A673 (cell line): ENCODE data around the gene MMADHC. TPM values are rescaled to one million over a fixed set of nuclear protein-coding genes. Genes with fewer than 3 reads are reported as not detected.

Source experiments
- BruUV-seq: library from RNA; stranded (reverse); fragments of 400-500 nt; replicated peaks from 2 replicates; lab custom pipeline; 2021; lab: Mats Ljungman, UMichigan
- CTCF ChIA-PET: fragments of 300-600 bp; sonication (Branson Sonifier 250); formaldehyde crosslinking; loops from one replicate; lab custom pipeline; 2022; ENCODE audit warnings: antibody characterized with exemption; lab: Charles Lee
- POLR2A ChIA-PET: fragments of 300-600 bp; sonication (Branson Sonifier 250); formaldehyde crosslinking; loops from one replicate; lab custom pipeline; 2022; ENCODE audit warnings: antibody characterized with exemption; ENCODE audit not compliant: low non-redundant PET; lab: Charles Lee
- DNase-seq: peaks from one replicate; pipeline ENCODE4 v3.0.0-alpha.2; 2015; ENCODE audit warnings: low spot score
- H3K27ac ChIP-seq: fragments of 200-600 bp; sonication (generic); 2 replicates; pipeline ENCODE4 v1.5.1; 2016; ENCODE audit warnings: mixed run types, low read depth, mild to moderate bottlenecking, mixed read lengths, antibody characterized with exemption, low read length; ENCODE audit not compliant: poor library complexity, severe bottlenecking
- H3K27me3 ChIP-seq: fragments of 200-600 bp; sonication (generic); replicated peaks from 2 replicates; pipeline ENCODE4 v1.6.1; 2017; ENCODE audit warnings: mixed run types, low read depth, mild to moderate bottlenecking, mixed read lengths, antibody characterized with exemption, low read length; ENCODE audit not compliant: insufficient read depth, poor library complexity
- H3K36me3 ChIP-seq: fragments of 200-600 bp; sonication (generic); 2 replicates; pipeline ENCODE4 v1.6.1; 2016; ENCODE audit warnings: mixed run types, mild to moderate bottlenecking, mixed read lengths, antibody characterized with exemption, low read length; ENCODE audit not compliant: insufficient read depth, poor library complexity, severe bottlenecking
- H3K4me1 ChIP-seq: fragments of 200-600 bp; sonication (generic); 2 replicates; pipeline ENCODE4 v1.6.1; 2017; ENCODE audit warnings: mixed run types, mild to moderate bottlenecking, mixed read lengths, antibody characterized with exemption, low read length; ENCODE audit not compliant: insufficient read depth, poor library complexity, severe bottlenecking
- H3K4me3 ChIP-seq: fragments of 200-600 bp; sonication (generic); 2 replicates; pipeline ENCODE4 v1.5.1; 2016; ENCODE audit warnings: low read depth, mixed run types, mild to moderate bottlenecking, mixed read lengths, low read length; ENCODE audit not compliant: poor library complexity, severe bottlenecking
- H3K9me3 ChIP-seq: fragments of 200-600 bp; sonication (generic); 2 replicates; pipeline ENCODE4 v1.6.1; 2016; ENCODE audit warnings: mixed run types, low read depth, mild to moderate bottlenecking, mixed read lengths, antibody characterized with exemption, low read length; ENCODE audit not compliant: poor library complexity, severe bottlenecking
- EZH2 ChIP-seq: fragments of 200-600 bp; sonication (generic); IDR thresholded peaks from 2 replicates; pipeline ENCODE4 v1.6.1; 2017; ENCODE audit warnings: borderline replicate concordance, low read depth, mild to moderate bottlenecking, mixed read lengths, antibody characterized with exemption, low read length; ENCODE audit not compliant: poor library complexity, severe bottlenecking
- intact Hi-C: fragments of 100-400 bp; cut with micrococcal nuclease; formaldehyde crosslinking; loops from one replicate; pipeline ENCODE4 v1.10.0; 2022; ENCODE audit not compliant: unreplicated experiment
- total RNA-seq: library from RNA; stranded (reverse); gene quantifications from 2 replicates; pipeline ENCODE4 v1.2.3, GENCODE V29; 2021
- TF ChIP-seq, protein P1 (sequence below): fragments of 300-800, 200-600 bp; sonication (generic); conservative IDR thresholded peaks from 2 replicates; pipeline ENCODE4 v1.5.1; 2017; ENCODE audit warnings: low read depth, mild to moderate bottlenecking, antibody characterized with exemption, low read length, moderate library complexity, mixed read lengths

The MMADHC gene
- total RNA-seq, 1 experiment from 2014 or later: 124 TPM

DNA sequence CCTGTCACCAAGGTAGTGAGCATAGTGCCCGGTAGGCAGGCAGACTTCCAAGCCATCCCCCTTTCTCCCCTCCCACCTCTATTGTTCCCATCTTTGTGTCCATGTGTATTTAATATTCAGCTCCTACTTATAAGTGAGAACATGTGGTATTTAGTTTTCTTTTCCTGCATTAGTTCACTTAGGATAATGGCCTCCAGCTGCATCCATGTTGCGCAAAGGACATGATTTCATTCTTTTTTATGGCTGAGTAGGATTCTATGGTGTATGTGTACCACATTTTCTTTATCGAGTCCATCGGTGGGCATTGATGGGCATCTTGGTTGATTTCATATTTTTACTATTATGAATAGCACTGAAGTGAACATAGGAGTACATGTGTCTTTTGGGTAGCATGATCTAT lies 35.3 kb downstream of the MMADHC start:
- Histone ChIP-seq H3K4me3 (no peak overlapping the region), H3K4me1 (no peaks in the 10 kb centered on the region), H3K27me3 (no peaks in the 10 kb centered on the region), H3K36me3 (no peaks in the 10 kb centered on the region), H3K9me3 (no peaks in the 10 kb centered on the region), H3K27ac (no peak overlapping the region)
- POLR2A ChIA-PET: no interaction called here
- CTCF ChIA-PET: no interaction called here
- TF ChIP-seq EZH2: no peak
- TF ChIP-seq, protein P1, sequence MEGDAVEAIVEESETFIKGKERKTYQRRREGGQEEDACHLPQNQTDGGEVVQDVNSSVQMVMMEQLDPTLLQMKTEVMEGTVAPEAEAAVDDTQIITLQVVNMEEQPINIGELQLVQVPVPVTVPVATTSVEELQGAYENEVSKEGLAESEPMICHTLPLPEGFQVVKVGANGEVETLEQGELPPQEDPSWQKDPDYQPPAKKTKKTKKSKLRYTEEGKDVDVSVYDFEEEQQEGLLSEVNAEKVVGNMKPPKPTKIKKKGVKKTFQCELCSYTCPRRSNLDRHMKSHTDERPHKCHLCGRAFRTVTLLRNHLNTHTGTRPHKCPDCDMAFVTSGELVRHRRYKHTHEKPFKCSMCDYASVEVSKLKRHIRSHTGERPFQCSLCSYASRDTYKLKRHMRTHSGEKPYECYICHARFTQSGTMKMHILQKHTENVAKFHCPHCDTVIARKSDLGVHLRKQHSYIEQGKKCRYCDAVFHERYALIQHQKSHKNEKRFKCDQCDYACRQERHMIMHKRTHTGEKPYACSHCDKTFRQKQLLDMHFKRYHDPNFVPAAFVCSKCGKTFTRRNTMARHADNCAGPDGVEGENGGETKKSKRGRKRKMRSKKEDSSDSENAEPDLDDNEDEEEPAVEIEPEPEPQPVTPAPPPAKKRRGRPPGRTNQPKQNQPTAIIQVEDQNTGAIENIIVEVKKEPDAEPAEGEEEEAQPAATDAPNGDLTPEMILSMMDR: no peak
- intact Hi-C loops: no loop called here
- no peak for DNase-seq
- no TSS peak for BruUV-seq

DNA sequence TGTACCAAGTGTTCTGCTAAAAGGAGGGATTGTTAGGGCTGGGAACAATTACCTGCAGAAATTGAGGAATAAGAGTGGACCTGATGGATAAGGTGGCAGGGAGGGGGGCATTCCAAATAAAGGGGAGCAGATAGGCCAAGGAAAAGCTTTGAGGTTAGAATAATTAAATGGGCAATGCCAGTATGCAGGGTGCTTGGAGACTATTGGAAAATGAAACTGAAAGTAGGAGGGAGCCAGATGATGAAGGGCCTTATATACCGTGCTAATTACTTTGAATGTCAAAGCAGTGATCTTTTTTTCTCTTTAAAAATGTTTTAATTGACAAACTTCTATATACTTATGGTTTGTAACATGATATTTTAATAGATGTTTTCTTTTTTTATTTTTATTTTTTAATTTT lies 42.9 kb downstream of the MMADHC start:
- Histone ChIP-seq H3K9me3 (no peaks in the 10 kb centered on the region), H3K4me3 (no peak overlapping the region), H3K27ac (no peak overlapping the region), H3K4me1 (no peaks in the 10 kb centered on the region), H3K27me3 (no peaks in the 10 kb centered on the region), H3K36me3 (no peaks in the 10 kb centered on the region)
- no TSS peak for BruUV-seq
- intact Hi-C loops: no loop called here
- no peak for DNase-seq
- no peak for TF ChIP-seq EZH2
- TF ChIP-seq, protein P1: no peak
- ChIA-PET CTCF (no interaction called here), POLR2A (no interaction called here)

DNA sequence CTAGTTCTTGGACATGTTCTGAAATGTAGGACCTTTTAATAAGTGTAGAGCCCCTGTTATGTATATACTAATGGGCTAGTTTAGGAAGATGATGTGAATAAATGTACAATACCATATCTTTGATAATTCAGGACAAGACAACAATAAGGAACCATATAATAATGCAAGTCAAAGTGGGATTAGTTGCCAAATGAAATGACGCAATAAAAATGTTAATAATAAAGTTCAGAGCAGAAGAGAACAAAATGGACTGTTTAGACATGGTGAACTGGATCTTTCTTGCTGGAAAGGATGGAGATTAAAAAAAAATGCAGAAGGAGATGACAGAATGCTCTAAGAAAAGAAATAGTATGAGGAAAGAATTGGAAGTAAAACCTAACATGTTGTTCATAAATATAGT lies 43.7 kb downstream of the MMADHC start:
- Histone ChIP-seq H3K4me1 (no peaks in the 10 kb centered on the region), H3K36me3 (no peaks in the 10 kb centered on the region), H3K27me3 (no peaks in the 10 kb centered on the region), H3K9me3 (no peaks in the 10 kb centered on the region), H3K27ac (no peak overlapping the region), H3K4me3 (no peak overlapping the region)
- no peak for DNase-seq
- BruUV-seq: no TSS peak
- ChIA-PET CTCF (no interaction called here), POLR2A (no interaction called here)
- TF ChIP-seq, protein P1: no peak
- TF ChIP-seq EZH2: no peak
- intact Hi-C loops: no loop called here
